Measurements from ENCODE around the gene CBLL1.

Gene CBLL1

DNA sequence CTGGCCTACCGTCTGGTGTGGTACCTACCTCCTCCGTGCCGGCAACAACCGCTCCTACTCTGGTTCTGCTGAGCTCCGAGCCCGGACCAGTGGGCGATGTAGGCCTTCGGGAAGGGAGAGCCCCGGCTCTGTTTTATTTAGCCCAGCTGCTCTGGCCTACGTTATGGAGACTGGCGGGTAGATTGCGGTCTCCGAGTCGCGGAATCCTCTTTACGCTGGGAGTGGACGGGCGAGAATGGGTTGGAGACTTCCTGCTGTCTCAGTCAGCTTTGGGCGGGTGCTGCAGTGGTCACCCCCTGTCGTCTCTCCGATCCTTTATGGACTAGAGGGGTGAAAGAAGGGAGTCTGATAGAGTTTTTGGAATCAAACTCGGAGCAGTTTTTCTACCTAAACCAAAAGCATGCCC, 406 bp downstream of the CBLL1 start:
- DNase-seq: no peak

- no peak for DNase-seq
These were observed 2.1 kb downstream of the CBLL1 start for GRCh38 chr7:107746006-107746405.

- no peak for DNase-seq
These were observed 7.2 kb downstream of the CBLL1 start for GRCh38 chr7:107751113-107751512.

DNA sequence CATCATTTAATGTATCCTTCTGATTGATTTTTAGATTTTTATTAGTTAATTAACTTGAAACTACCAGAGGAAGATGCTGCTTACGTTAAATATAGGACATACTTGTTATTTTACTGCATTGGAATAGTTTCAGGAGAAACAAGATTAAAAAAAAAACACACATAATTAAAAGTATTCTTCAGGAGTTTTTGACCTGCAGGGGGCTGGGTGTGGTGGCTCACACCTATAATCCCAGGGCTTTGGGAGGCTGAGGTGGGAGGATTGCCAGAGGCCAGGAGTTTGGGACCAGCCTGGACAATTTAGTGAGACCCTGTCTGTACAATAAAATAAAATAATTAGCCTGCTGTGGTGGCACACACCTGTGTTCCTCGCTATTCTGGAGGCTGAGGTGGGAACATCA, 10.7 kb downstream of the CBLL1 start:
- no peak for DNase-seq

DNA sequence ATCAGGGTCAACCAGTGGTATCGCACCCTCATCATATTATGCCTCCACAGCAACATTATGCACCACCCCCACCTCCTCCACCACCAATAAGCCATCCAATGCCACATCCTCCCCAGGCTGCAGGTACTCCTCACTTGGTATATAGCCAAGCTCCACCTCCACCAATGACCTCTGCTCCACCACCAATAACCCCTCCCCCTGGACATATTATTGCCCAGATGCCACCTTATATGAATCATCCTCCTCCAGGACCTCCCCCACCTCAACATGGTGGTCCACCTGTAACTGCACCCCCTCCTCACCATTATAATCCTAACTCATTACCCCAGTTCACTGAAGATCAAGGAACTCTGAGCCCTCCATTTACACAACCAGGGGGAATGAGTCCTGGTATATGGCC, 14.7 kb downstream of the CBLL1 start:
- DNase-seq: no peak

- no peak for DNase-seq
These were observed 23.4 kb downstream of the CBLL1 start for GRCh38 chr7:107767391-107767790.

- DNase-seq: no peak
These were observed 24.3 kb downstream of the CBLL1 start for GRCh38 chr7:107768263-107768662.

DNA sequence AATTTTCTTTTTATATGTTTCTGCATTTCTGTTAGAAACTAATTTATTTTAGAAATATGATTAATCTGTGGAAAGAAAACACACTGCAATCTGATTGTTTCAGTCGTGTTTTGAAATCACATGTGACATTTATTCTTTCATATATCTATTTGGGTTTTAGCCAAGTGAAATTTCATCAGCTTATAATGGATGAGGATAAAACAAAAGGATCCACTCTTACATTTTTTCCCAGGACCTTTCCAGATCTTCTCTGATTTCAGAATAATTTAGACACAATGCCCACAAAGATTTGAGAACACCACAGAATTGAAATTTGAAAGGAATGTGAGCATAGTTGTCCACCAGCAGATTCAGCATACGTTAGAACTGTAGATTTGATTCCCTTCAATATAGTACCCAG, 29.1 kb downstream of the CBLL1 start:
- DNase-seq: no peak

DNA sequence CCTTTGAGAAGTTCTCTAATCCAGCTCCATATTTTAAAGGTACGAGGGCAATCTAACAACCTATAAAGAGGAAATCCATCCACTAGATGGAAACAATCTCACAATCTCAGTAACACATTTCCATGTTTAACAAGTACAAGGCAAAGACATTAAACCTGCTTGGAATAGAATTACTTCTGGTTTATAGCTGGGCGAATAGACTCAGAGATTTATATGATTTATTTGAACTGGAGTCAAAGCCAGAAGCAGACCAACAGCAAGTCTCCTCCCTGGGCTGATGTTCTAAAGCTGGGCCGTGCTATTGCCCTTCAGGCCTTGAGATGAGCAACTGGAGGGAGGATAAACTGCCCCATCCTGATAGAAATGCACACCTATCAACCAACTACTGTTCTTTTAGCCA, 33.8 kb downstream of the CBLL1 start:
- no peak for DNase-seq

- DNase-seq: no peak
These were observed 34.3 kb downstream of the CBLL1 start for GRCh38 chr7:107778283-107778682.

DNA sequence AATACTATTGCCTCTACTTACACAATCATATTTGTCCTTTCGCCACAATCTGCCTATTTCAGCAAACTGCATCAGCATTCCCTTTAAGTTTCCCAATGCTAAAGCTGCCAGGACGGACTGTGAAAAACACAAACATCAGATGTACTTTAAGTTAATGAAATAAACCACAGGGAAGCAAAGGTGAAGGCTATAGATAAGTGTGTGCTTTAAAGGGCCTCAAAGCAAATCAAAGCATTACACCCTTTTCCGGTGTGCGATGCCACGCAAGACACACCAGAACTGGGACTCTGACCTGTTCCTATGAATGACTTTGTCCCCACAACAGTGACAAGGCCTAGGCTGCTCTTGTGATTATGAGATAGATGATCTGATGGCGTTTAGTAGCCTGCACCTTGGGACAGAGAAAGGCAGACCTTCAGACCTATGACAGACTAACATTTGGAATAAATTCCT, 35.7 kb downstream of the CBLL1 start:
- no peak for DNase-seq

GRCh38 chr7:107782374-107782773, 38.4 kb downstream of the CBLL1 start:
- no peak for DNase-seq

DNA sequence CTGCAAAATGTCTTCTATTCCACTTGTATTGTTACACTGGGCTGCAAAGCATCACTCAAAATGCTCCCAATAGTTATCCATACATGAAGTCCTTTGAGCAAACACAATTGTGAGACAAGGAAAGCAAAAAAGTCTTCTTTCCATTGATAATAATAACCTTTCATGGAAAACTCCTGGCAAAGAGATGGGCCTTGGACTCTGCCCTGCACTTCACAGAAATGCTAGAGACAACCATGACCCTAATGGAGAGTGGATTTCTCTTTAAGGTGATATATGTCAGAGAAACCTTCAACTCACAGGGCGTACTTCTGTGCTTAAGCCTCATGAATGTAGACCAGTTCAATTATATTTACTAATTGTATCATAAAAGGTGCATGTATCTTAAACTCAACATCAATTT, 39.7 kb downstream of the CBLL1 start:
- DNase-seq: no peak

DNA sequence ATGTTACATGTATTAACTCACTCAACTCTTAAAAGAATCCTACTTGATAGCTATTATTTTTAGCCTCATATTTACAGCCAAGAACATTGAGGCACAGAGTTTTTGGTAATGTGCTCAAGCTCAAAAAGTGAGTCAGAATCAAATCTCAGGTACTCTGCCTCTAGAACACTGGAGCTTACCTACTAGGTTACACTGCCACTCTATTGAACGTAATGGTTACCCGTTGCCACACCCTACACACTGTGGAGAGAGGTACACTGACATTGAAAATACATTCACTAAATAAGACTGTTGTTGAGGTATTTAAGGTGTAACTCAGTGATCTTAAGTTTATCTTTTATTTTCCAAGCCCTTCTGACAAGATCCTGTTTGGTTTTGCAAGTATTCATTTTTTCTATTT, 41.2 kb downstream of the CBLL1 start:
- DNase-seq: no peak

DNA sequence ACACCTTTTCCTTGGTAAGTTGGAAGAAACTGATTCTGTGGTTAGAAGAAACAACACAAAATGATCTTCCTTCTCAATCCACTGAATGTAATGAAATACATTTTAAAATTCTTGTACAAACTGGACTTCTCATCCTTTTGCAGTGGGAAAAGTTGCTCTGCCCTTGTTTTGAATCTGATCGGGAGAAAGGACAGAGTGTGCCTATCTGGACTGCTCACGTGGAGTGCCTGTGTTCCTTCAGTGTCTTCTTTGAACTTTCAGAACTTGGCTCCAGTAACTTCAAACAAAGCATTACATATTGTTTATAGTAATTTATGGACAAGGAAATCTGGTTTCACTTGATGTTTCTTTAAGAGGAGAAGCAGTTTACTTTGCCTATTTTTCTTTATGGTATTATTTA, 42.0 kb downstream of the CBLL1 start:
- DNase-seq: no peak

DNA sequence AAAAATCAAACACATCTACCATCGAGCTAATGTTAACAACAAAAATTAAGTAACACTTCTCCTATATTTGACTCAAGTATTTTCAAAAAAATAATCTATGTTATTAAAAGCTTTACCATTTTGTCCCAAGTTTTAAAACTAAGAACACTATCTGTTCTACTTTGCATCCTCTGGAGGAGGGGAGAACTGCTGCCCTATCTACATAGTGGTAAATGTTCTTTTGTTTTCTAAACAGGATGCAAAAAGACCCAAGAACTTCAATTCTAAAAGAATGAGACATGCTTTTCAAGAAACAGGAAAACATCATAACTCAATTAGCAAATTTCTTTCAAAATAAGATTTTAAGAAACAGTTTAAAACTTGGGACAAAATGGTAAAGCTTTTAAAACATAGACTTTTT, 44.3 kb downstream of the CBLL1 start:
- DNase-seq: no peak

- DNase-seq: no peak
These were observed 44.7 kb downstream of the CBLL1 start for GRCh38 chr7:107788662-107789061.

DNA sequence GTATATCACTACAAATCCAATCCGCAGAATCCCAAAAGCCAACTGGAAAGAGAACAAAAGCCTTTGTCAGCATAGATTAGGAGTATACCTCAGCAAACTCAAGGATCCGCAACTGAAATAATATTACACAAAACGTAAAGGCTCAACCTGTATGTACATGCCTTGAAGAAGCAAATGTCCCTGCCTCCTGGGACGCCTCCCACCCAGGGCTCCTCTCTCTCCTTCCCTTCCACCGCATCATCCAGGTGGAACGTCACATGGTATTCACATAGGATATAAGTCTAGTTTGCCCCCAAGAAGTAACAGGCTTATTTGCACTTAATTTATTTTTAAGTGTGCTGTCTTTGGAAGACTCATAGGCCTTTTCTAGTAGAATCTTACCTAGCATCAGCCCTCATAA, 45.7 kb downstream of the CBLL1 start:
- DNase-seq: no peak

GRCh38 chr7:107792364-107792763, 48.4 kb downstream of the CBLL1 start:
- no peak for DNase-seq

GRCh38 chr7:107799647-107800264, 55.8 kb downstream of the CBLL1 start:
- DNase-seq: no peak

DNA sequence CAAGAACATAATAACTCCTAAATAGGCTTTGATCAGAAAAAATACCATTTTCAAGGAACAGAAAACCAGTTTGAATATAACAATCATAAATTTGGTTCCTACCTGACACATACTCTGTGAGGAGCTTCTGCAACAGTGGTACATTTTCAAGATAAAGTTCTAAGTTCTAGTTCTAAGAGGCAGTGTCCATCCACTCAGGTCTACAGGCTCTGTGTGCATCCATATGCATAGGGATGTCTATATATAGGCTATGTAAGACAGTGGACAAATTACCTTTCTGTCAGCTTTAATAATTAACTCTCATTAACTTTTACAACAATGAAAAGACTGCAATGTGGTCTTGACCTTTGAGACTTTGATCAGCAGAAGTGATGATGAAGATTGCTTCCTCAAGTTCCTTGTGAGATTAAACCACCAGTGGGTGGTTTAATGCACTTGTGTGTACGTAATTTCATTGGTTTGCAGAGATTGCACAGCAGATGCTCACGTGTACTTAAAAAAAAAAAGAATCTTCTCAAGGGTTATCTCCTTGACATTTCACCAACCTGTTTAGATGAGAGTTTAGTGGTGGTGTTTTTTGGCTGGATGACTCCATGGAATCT, 59.2 kb downstream of the CBLL1 start, which contains the start of gene SLC26A3:
TSS of gene SLC26A3 (minus strand) at position 215 of the 602 bp plus-strand sequence. CDS start 8,714 bp downstream, outside the sequence.
- DNase-seq: no peak

DNA sequence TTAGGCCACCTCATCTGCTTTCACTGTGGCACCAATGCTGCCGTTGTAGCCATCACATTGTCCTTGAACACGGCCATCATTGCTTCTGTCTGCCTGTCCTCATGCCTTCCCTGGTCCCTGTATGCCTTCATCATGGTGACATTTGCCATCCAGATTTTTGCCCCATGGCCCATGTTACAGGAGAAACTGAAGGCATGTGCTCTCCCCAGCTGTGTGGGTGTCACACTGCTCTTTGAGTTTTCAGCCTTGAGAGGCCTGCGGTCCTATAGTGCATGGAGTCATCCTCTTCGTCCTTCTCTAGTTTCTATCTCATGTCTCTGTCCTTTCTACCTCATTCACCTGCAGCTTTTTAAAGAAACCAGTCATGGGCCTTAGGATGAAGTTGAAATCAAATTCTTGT, 65.2 kb downstream of the CBLL1 start:
- DNase-seq: no peak

- DNase-seq: no peak
These were observed 66.7 kb downstream of the CBLL1 start for GRCh38 chr7:107810626-107811025.
